Neutrophil (primary cell): ENCODE measurements around the gene CCDC201.

ENCODE experiments used
- H3K27ac ChIP-seq: fragments of 200-600 bp; sonication (generic); 2 replicates; pipeline ENCODE4 v1.5.1; 2016; ENCODE audit warnings: mild to moderate bottlenecking, moderate library complexity
- H3K27me3 ChIP-seq: fragments of 200-600 bp; sonication (generic); 2 replicates; pipeline ENCODE4 v1.6.0; 2016; ENCODE audit warnings: mild to moderate bottlenecking
- H3K36me3 ChIP-seq: fragments of 200-600 bp; sonication (generic); 2 replicates; pipeline ENCODE4 v1.5.1; 2017
- H3K4me1 ChIP-seq, 2 experiments: fragments of 200-600 bp in 1 of 2; sonication (generic) in 1 of 2; 1 replicate in 1 of 2; 2 replicates in 1 of 2; pipeline versions ENCODE4 v1.5.1 to v1.6.1; 2013 to 2016; ENCODE audit warnings: low read depth in 1 of 2, low read length in 1 of 2, mild to moderate bottlenecking in 1 of 2, moderate library complexity in 1 of 2; ENCODE audit not compliant: control insufficient read depth in 1 of 2, insufficient read depth in 1 of 2
- H3K4me3 ChIP-seq, 2 experiments: fragments of 200-600 bp in 1 of 2; sonication (generic) in 1 of 2; 1 replicate in 1 of 2; 2 replicates in 1 of 2; pipeline ENCODE4 v1.5.1; 2013 to 2016; ENCODE audit warnings: low read depth in 1 of 2, low read length in 1 of 2, mild to moderate bottlenecking in 1 of 2, moderate library complexity in 1 of 2
- H3K9me3 ChIP-seq: fragments of 200-600 bp; sonication (generic); 2 replicates; pipeline ENCODE4 v1.5.1; 2016
- TF ChIP-seq, protein P1 (sequence below): fragments of 200-600 bp; sonication (generic); IDR thresholded peaks from 2 replicates; pipeline ENCODE4 v1.5.1; 2016; ENCODE audit warnings: antibody characterized with exemption

The CCDC201 gene

DNA sequence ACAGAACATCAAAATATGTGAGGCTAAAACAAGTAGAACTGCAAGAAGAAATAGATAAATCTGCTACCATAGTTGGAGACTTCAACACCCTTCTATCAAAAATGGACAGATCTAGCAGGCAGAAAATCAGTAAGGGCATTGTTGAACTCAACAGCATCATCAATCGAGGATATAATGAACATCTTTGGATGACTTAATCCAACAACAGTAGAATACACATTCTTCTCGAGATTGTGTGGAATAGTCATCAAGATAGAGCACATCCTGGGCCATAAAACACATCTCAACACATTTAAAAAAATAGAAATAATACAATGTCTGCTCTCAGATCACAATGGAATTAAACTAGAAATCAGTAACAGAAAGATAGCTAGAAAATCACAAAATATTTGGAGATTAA, 25.3 kb upstream of the CCDC201 start:
- H3K27ac ChIP-seq = no peak overlapping the region
- peaks cover 25% of the 10 kb centered on the region for H3K27me3 ChIP-seq
- H3K36me3 ChIP-seq = no peaks in the 10 kb centered on the region
- H3K4me3 ChIP-seq = no peak overlapping the region
- H3K9me3 ChIP-seq = no peaks in the 10 kb centered on the region
- no peaks in the 10 kb centered on the region for H3K4me1 ChIP-seq
- TF ChIP-seq, protein P1, sequence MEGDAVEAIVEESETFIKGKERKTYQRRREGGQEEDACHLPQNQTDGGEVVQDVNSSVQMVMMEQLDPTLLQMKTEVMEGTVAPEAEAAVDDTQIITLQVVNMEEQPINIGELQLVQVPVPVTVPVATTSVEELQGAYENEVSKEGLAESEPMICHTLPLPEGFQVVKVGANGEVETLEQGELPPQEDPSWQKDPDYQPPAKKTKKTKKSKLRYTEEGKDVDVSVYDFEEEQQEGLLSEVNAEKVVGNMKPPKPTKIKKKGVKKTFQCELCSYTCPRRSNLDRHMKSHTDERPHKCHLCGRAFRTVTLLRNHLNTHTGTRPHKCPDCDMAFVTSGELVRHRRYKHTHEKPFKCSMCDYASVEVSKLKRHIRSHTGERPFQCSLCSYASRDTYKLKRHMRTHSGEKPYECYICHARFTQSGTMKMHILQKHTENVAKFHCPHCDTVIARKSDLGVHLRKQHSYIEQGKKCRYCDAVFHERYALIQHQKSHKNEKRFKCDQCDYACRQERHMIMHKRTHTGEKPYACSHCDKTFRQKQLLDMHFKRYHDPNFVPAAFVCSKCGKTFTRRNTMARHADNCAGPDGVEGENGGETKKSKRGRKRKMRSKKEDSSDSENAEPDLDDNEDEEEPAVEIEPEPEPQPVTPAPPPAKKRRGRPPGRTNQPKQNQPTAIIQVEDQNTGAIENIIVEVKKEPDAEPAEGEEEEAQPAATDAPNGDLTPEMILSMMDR = no peak

DNA sequence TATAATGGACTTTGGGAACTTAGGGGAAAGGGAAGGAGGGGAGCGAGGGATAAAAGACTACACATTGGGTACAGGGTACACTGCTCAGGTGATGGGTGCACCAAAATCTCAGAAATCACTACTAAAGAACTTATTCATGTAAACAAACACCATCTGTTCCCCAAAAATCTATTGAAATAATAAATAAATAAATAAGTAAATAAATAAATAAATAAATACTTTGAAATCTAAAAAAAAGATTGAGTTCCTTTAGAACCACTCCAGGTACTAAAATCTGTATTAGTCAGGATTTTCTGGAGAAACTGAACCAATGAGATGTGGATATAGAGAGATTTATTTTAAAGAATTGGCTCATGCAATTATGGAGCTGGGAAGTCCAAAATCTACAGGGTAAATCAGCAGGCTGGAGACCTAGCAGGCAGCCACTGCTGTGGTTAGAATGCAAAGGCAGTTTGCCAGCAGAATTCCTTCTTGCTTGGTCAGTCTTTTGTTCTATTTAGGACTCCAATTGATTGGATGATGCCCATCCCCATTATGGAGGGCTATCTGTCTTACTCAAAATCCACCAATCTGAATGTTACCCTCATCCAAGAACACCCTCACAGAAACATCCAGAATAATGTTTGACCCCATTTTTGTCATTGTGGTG, 24.3 kb upstream of the CCDC201 start:
- H3K27me3 ChIP-seq = peaks cover 30% of the 10 kb centered on the region
- H3K9me3 ChIP-seq = no peaks in the 10 kb centered on the region
- H3K4me3 ChIP-seq = no peak overlapping the region
- H3K27ac ChIP-seq = no peak overlapping the region
- H3K4me1 ChIP-seq = no peaks in the 10 kb centered on the region
- H3K36me3 ChIP-seq = no peaks in the 10 kb centered on the region
- TF ChIP-seq, protein P1 = no peak

DNA sequence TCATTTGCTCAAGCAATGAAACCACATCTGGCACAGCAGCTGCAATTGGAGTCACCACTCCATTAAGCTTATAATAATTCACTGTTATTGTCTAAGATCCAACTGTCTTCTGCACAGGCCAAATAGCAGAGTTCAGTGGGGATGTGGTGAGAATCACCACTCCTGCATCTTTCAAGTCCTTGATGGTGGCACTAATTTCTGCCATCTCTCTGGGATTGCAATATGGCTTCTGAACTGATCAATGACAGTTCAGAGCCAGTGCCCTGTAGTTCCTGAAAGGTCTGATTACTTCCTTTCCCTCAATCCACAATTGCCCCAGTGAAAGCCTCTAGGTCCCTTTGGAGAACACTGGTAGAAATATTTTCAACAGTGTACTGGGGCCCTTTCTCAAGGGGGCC, 21.8 kb upstream of the CCDC201 start:
- Histone ChIP-seq H3K9me3 (no peaks in the 10 kb centered on the region), H3K36me3 (no peaks in the 10 kb centered on the region), H3K4me1 (no peaks in the 10 kb centered on the region), H3K4me3 (no peak overlapping the region), H3K27me3 (peaks cover 52% of the 10 kb centered on the region), H3K27ac (no peak overlapping the region)
- TF ChIP-seq, protein P1 = no peak

DNA sequence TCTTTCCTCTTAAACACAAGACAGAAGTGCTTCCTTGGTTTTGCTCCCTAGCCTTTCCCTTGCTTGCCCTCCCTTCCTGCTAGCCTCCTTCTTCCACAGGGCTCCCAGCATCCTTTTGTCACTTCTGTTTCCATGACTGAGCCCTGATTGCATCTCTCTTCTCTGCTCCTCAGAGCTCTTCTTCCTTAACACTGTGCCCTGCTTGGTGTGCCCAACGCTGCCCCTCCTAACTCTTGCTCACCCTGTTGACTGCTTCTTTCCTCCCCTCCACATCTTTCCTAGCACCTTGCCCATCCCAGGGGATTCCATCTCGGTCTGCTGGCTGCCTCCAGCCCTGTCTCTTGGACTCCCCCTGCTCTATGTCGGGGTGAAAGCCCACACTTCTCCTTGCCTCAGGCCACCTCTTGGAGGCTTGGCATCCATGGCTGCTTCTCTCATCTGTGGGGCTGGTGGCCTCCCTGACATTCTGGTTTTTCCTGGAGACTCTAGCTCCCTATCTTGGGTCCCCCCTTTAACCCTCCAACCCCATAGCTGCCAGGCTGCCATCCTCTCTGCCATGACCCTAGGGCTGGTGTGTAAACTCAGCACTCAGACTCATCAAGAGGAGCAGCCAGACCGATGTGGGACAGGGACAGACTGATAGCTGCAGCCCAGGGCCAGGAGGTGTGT, 21.2 kb upstream of the CCDC201 start:
- Histone ChIP-seq H3K27ac (no peak overlapping the region), H3K36me3 (no peaks in the 10 kb centered on the region), H3K4me3 (no peak overlapping the region), H3K27me3 (peaks cover 58% of the 10 kb centered on the region), H3K4me1 (no peaks in the 10 kb centered on the region), H3K9me3 (no peaks in the 10 kb centered on the region)
- TF ChIP-seq, protein P1 = no peak

DNA sequence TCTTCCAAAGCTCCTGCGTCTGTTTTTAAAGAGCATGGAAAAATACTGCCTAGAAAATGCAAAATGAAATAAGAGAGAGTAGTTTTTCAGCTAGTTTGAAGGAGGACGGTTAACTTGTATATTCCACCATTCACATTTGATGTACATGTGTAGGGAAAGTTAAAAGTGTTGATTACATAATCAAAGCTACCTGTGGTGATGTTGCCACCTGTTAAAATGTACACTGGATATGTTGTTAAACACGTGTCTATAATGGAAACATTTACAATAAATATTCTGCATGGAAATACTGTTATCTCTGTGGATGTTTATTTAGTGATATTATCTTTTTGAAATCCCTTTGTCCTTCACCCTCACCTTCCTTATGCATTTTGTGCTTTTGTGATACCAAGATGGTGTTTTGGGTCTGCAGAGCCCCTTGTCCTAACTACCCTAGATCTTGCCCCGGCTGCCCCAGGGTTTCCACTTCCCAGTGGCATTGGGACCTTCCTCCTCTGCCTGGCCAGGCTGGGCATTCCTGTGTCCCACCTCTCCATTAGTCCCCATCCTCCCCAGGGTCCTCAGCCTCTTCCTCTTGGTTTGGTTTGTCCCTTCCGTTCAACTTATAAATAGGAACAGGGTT, 20.6 kb upstream of the CCDC201 start:
- H3K27me3 ChIP-seq = peaks cover 64% of the 10 kb centered on the region
- no peaks in the 10 kb centered on the region for H3K4me1 ChIP-seq
- H3K4me3 ChIP-seq = no peak overlapping the region
- H3K9me3 ChIP-seq = no peaks in the 10 kb centered on the region
- H3K36me3 ChIP-seq = no peaks in the 10 kb centered on the region
- no peak overlapping the region for H3K27ac ChIP-seq
- TF ChIP-seq, protein P1 = no peak
